OCI-LY1 (cell line): ENCODE measurements around the gene SNTG2.

Experiments
- H2AFZ ChIP-seq: fragments of 200-600 bp; sonication (generic), shearing (Covaris generic); 2 replicates; pipeline ENCODE4 v1.6.0; 2014; ENCODE audit warnings: antibody characterized with exemption, mild to moderate bottlenecking, low read length
- H3F3A ChIP-seq: fragments of 200-600 bp; sonication (generic), shearing (Covaris generic); 2 replicates; pipeline ENCODE4 v1.6.0; 2014; ENCODE audit warnings: mild to moderate bottlenecking, antibody characterized with exemption, low read length, moderate library complexity; ENCODE audit not compliant: insufficient read depth
- H3K27ac ChIP-seq: fragments of 200-600 bp; sonication (generic); 2 replicates; pipeline ENCODE4 v1.5.1; 2014; ENCODE audit warnings: low read length, mixed run types, mild to moderate bottlenecking, low read depth; ENCODE audit not compliant: poor library complexity, severe bottlenecking
- H3K27me3 ChIP-seq: fragments of 200-600 bp; sonication (generic); 2 replicates; pipeline ENCODE4 v1.6.0; 2014; ENCODE audit warnings: antibody characterized with exemption, mild to moderate bottlenecking, low read length, moderate library complexity; ENCODE audit not compliant: insufficient read depth
- H3K36me3 ChIP-seq: fragments of 200-600 bp; sonication (generic); 2 replicates; pipeline ENCODE4 v1.6.1; 2014; ENCODE audit warnings: mild to moderate bottlenecking, antibody characterized with exemption, low read length, moderate library complexity, mixed read lengths; ENCODE audit not compliant: insufficient read depth
- H3K4me1 ChIP-seq: fragments of 200-600 bp; sonication (generic); 2 replicates; pipeline ENCODE4 v1.5.1; 2014; ENCODE audit warnings: mild to moderate bottlenecking, low read length, moderate library complexity; ENCODE audit not compliant: insufficient read depth, severe bottlenecking
- H3K4me2 ChIP-seq: fragments of 200-600 bp; sonication (generic), shearing (Covaris generic); 2 replicates; pipeline ENCODE4 v1.6.1; 2014; ENCODE audit warnings: low read length
- H3K4me3 ChIP-seq: fragments of 200-600 bp; sonication (generic); 2 replicates; pipeline ENCODE4 v1.5.1; 2014; ENCODE audit warnings: low read length, low read depth, mild to moderate bottlenecking, mixed read lengths; ENCODE audit not compliant: poor library complexity, severe bottlenecking
- H3K79me2 ChIP-seq: fragments of 200-600 bp; shearing (Covaris generic); 2 replicates; pipeline ENCODE4 v1.6.1; 2016; ENCODE audit warnings: mixed run types, low read length, mixed read lengths; ENCODE audit not compliant: insufficient read depth
- H3K9ac ChIP-seq: fragments of 200-600 bp; sonication (generic), shearing (Covaris generic); 2 replicates; pipeline ENCODE4 v1.6.1; 2014; ENCODE audit warnings: mild to moderate bottlenecking, low read length, mixed read lengths
- H3K9me2 ChIP-seq: fragments of 200-600 bp; sonication (generic), shearing (Covaris generic); 2 replicates; pipeline ENCODE4 v1.6.1; 2014; ENCODE audit warnings: low read depth, mild to moderate bottlenecking, low read length, mixed read lengths
- H3K9me3 ChIP-seq: fragments of 200-600 bp; shearing (Covaris generic); 2 replicates; pipeline ENCODE4 v1.6.1; 2014; ENCODE audit warnings: low read length, mixed read lengths
- H4K20me1 ChIP-seq: fragments of 200-600 bp; sonication (generic), shearing (Covaris generic); 2 replicates; pipeline ENCODE4 v1.6.0; 2016; ENCODE audit warnings: mild to moderate bottlenecking, low read length; ENCODE audit not compliant: insufficient read depth
- EZH2 ChIP-seq: fragments of 200-600 bp; sonication (generic), shearing (Covaris generic); IDR thresholded peaks from 2 replicates; pipeline ENCODE4 v1.8.0; 2017; ENCODE audit warnings: borderline replicate concordance, mixed run types, mild to moderate bottlenecking, antibody characterized with exemption, low read length, moderate library complexity, mixed read lengths
- TF ChIP-seq, protein P1 (sequence below): fragments of 200-600 bp; sonication (generic), shearing (Covaris generic); IDR thresholded peaks from 2 replicates; pipeline ENCODE4 v1.5.1; 2017; ENCODE audit warnings: mild to moderate bottlenecking, antibody characterized with exemption, low read length, moderate library complexity, mixed read lengths

Gene SNTG2

DNA sequence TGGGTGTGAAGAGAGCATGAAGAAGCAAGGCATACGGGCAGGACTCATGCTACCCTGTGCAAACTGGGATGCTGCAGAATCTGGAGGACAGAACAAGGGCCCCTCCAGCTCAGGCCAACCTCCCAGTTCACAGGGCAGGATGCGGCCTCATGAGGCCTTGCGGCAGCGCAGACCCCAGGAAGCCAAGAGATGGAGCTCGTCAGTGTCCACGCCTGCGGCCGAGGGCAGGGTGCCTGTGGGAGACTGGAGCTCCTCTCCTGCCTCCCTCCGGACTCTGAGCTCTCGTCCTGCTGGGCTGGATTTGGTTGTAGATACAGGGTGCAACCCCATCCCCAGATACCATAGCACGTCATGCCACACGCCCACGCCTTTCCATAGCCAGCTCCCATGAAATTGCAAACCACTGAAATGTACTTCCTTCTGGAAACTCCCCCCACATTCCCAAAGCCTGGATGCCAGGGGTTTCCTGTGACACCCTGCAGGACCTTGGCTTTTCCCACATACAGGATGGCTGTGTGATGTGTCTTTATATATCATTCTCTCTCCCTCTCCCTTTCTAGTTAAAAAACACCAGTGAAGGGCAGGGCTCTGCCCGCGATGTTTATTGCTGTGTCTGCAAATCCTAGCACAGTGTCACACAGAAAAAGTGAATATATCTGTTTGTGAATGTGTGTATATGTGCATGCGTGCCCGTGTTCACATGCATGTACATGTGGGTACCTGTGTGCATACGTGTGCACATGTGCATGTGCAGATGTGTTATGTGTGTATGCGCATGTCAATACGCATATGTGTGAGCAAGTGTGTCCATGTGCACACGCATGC lies 12.3 kb upstream of the SNTG2 start:
- no peak overlapping the region for H2AFZ ChIP-seq
- TF ChIP-seq EZH2 = no peak
- TF ChIP-seq, protein P1, sequence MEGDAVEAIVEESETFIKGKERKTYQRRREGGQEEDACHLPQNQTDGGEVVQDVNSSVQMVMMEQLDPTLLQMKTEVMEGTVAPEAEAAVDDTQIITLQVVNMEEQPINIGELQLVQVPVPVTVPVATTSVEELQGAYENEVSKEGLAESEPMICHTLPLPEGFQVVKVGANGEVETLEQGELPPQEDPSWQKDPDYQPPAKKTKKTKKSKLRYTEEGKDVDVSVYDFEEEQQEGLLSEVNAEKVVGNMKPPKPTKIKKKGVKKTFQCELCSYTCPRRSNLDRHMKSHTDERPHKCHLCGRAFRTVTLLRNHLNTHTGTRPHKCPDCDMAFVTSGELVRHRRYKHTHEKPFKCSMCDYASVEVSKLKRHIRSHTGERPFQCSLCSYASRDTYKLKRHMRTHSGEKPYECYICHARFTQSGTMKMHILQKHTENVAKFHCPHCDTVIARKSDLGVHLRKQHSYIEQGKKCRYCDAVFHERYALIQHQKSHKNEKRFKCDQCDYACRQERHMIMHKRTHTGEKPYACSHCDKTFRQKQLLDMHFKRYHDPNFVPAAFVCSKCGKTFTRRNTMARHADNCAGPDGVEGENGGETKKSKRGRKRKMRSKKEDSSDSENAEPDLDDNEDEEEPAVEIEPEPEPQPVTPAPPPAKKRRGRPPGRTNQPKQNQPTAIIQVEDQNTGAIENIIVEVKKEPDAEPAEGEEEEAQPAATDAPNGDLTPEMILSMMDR = no peak
- H3K9ac ChIP-seq = no peak overlapping the region
- no peak overlapping the region for H3K4me2 ChIP-seq
- no peaks in the 10 kb centered on the region for H3K36me3 ChIP-seq
- no peaks in the 10 kb centered on the region for H3K9me3 ChIP-seq
- H3K4me3 ChIP-seq = no peak overlapping the region
- H3K4me1 ChIP-seq = no peaks in the 10 kb centered on the region
- H3F3A ChIP-seq = no peaks in the 10 kb centered on the region
- H3K79me2 ChIP-seq = no peaks in the 10 kb centered on the region
- H3K27ac ChIP-seq = no peak overlapping the region
- H3K27me3 ChIP-seq = no peaks in the 10 kb centered on the region
- no peaks in the 10 kb centered on the region for H4K20me1 ChIP-seq
- H3K9me2 ChIP-seq = no peaks in the 10 kb centered on the region

DNA sequence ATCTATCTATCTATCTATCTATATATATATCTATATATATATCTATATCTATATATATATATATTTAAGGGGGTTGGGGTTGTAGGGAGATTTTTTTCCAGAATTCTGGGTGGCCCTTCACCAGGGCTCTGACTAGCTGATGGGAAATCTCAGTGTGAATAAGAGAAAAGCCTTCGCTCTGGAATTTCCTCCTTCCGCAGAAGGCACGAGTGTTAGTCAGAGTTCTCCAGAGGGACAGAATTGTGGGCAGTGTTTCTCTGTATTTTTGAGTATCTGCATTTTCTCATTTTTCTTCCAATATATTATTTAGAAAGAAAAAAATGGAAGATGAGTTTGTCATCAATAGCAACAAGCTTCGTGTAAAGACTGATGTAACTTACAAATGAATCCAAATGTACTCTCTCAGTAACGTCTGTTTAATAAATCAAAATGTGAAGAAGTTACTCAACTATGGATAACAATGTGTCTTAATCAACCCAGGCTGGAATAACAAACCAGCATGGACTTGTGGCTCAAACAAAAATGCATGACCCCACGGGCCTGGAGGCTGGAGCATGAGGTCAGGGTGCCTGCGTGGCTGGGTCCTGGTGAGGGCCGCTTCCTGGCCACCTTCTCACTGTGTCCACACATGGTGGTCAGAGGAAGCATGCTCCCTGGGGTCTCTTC lies 10.6 kb upstream of the SNTG2 start:
- Histone ChIP-seq H3K27me3 (no peaks in the 10 kb centered on the region), H3K36me3 (no peaks in the 10 kb centered on the region), H3K9me2 (no peaks in the 10 kb centered on the region), H3K79me2 (no peaks in the 10 kb centered on the region), H3K9ac (no peak overlapping the region), H3K4me2 (no peak overlapping the region), H3F3A (no peaks in the 10 kb centered on the region), H3K4me1 (no peaks in the 10 kb centered on the region), H3K9me3 (0 out of 2 replicates have a peak, but pooled peaks cover 5% of the 10 kb centered on the region), H3K4me3 (no peak overlapping the region), H3K27ac (no peak overlapping the region), H2AFZ (no peak overlapping the region), H4K20me1 (no peaks in the 10 kb centered on the region)
- TF ChIP-seq, protein P1 = no peak
- no peak for TF ChIP-seq EZH2

DNA sequence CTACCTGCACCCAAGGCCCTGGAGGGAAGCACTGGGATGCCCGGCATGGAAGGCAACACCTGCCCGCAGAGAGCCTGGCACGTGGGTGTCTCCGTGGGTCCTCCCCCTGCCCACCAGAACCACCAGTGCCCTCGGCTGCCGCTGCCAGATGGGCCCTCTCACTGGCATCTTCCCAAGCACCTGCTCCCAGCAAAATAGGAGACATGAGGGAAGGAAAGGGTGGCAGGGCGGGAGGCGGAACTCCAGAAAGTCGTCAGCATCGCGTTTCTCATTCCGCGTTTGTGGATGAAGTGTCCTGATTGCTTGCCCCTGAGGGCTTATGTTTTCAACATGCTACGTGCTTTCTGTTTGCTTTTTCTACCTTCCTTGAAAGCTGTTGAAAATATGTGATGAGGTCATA lies 8.8 kb upstream of the SNTG2 start:
- 0 out of 2 replicates have a peak, but pooled peaks cover 5% of the 10 kb centered on the region for H3K9me3 ChIP-seq
- no peak overlapping the region for H3K27ac ChIP-seq
- H4K20me1 ChIP-seq = no peaks in the 10 kb centered on the region
- H3K4me3 ChIP-seq = no peak overlapping the region
- no peak overlapping the region for H3K9ac ChIP-seq
- H3F3A ChIP-seq = no peaks in the 10 kb centered on the region
- no peaks in the 10 kb centered on the region for H3K9me2 ChIP-seq
- TF ChIP-seq, protein P1 = no peak
- TF ChIP-seq EZH2 = no peak
- H3K4me1 ChIP-seq = no peaks in the 10 kb centered on the region
- H3K36me3 ChIP-seq = no peaks in the 10 kb centered on the region
- no peak overlapping the region for H3K4me2 ChIP-seq
- H3K79me2 ChIP-seq = no peaks in the 10 kb centered on the region
- no peak overlapping the region for H2AFZ ChIP-seq
- no peaks in the 10 kb centered on the region for H3K27me3 ChIP-seq
